Hepatocyte (in vitro differentiated cells): ENCODE data around the gene CLCNKB. TPM values are rescaled to one million over a fixed set of nuclear protein-coding genes. Genes with fewer than 3 reads are reported as not detected.

ENCODE experiments used
- DNase-seq: peaks from one replicate; pipeline ENCODE4 v3.0.0-alpha.2; 2016; ENCODE audit warnings: low spot score
- H2AFZ ChIP-seq: fragments of 200-600 bp; sonication (generic); 2 replicates; pipeline ENCODE4 v1.6.0; 2016; ENCODE audit warnings: antibody characterized with exemption, mild to moderate bottlenecking
- H3K27ac ChIP-seq: fragments of 200-600 bp; sonication (generic); 2 replicates; pipeline ENCODE4 v1.5.1; 2016; ENCODE audit warnings: mild to moderate bottlenecking
- H3K27me3 ChIP-seq: fragments of 200-600 bp; sonication (generic); 2 replicates; pipeline ENCODE4 v1.6.1; 2016
- H3K36me3 ChIP-seq: fragments of 200-600 bp; sonication (generic); replicated peaks from 2 replicates; pipeline ENCODE4 v1.5.1; 2016; ENCODE audit warnings: low read depth; ENCODE audit not compliant: insufficient read depth
- H3K4me1 ChIP-seq: fragments of 200-600 bp; sonication (generic); 2 replicates; pipeline ENCODE4 v1.5.1; 2016; ENCODE audit warnings: mild to moderate bottlenecking, moderate library complexity; ENCODE audit not compliant: insufficient read depth
- H3K4me2 ChIP-seq: fragments of 200-600 bp; sonication (generic); 2 replicates; pipeline ENCODE4 v1.6.0; 2016
- H3K4me3 ChIP-seq: fragments of 200-600 bp; sonication (generic); 2 replicates; pipeline ENCODE4 v1.5.1; 2016; ENCODE audit warnings: mild to moderate bottlenecking
- H3K79me2 ChIP-seq: fragments of 200-600 bp; sonication (generic); 2 replicates; pipeline ENCODE4 v1.6.0; 2017; ENCODE audit warnings: mild to moderate bottlenecking
- H3K9me2 ChIP-seq: fragments of 200-600 bp; sonication (generic); replicated peaks from 2 replicates; pipeline ENCODE4 v1.6.0; 2017; ENCODE audit warnings: mild to moderate bottlenecking; ENCODE audit not compliant: insufficient read depth
- H3K9me3 ChIP-seq: fragments of 200-600 bp; sonication (generic); 2 replicates; pipeline ENCODE4 v1.5.1; 2016; ENCODE audit warnings: low read depth, mild to moderate bottlenecking
- H4K20me1 ChIP-seq: fragments of 200-600 bp; sonication (generic); 2 replicates; pipeline ENCODE4 v1.6.0; 2016; ENCODE audit warnings: mild to moderate bottlenecking; ENCODE audit not compliant: insufficient read depth, poor library complexity, severe bottlenecking
- CTCF ChIP-seq: fragments of 200-600 bp; sonication (generic); IDR thresholded peaks from 2 replicates; pipeline ENCODE4 v1.5.1; 2016; ENCODE audit warnings: antibody characterized with exemption, mild to moderate bottlenecking; ENCODE audit not compliant: poor library complexity
- EZH2 ChIP-seq: fragments of 200-600 bp; sonication (generic); IDR thresholded peaks from 2 replicates; pipeline ENCODE4 v1.6.1; 2016; ENCODE audit warnings: antibody characterized with exemption, mild to moderate bottlenecking, borderline replicate concordance
- EZH2phosphoT487 ChIP-seq: fragments of 200-600 bp; sonication (generic); IDR thresholded peaks from one replicate; pipeline ENCODE4 v1.6.1; 2018; ENCODE audit warnings: antibody characterized with exemption, mild to moderate bottlenecking, low read depth, moderate library complexity; ENCODE audit not compliant: unreplicated experiment, severe bottlenecking
- WGBS: methylation state at CpG from one replicate; pipeline ENCODE4 v1.1.6; 2016; ENCODE audit warnings: low lambda C conversion rate; ENCODE audit errors: missing lambda C conversion rate; 5-methylcytosine and 5-hydroxymethylcytosine counted together
- polyA plus RNA-seq: library from polyadenylated mRNA; unstranded; fragments of >200 nt; fragmentation: Nextera tagmentation; extraction: Ambion mirVana; gene quantifications from 2 replicates; pipeline ENCODE4 v1.2.1, GENCODE V29; 2016
- total RNA-seq: library from RNA; depleted of rRNA; stranded (reverse); fragments of >200 nt; gene quantifications from 2 replicates; pipeline ENCODE4 v1.2.3, GENCODE V29; 2014

The CLCNKB gene
- total and polyA plus RNA-seq, 2 experiments from 2014 or later: 0.47 to 1.4 TPM

- H4K20me1 ChIP-seq: no peaks in the 10 kb centered on the region
- H3K4me1 ChIP-seq: peaks cover 7% of the 10 kb centered on the region
- H3K27me3 ChIP-seq: no peaks in the 10 kb centered on the region
- no peak overlapping the region for H3K4me3 ChIP-seq
- DNase-seq: peak; percentile 43
- no peak overlapping the region for H3K4me2 ChIP-seq
- 70% methylated on average over 7 of the region's 7 CpGs for WGBS
- TF ChIP-seq EZH2phosphoT487 (no peak), EZH2 (no peak), CTCF (no peak)
- H3K9me3 ChIP-seq: no peaks in the 10 kb centered on the region
- H3K36me3 ChIP-seq: no peaks in the 10 kb centered on the region
- no peaks in the 10 kb centered on the region for H3K9me2 ChIP-seq
- no peak overlapping the region for H3K27ac ChIP-seq
- H2AFZ ChIP-seq: no peak overlapping the region
- H3K79me2 ChIP-seq: no peaks in the 10 kb centered on the region
Measured at GRCh38 chr1:16046842-16047241, 3.3 kb downstream of the CLCNKB start.

GRCh38 chr1:16047791-16048475 is 4.4 kb downstream of the CLCNKB start:
- Histone ChIP-seq H3K4me2 (peak overlapping the region; percentile 85), H3K9me3 (no peaks in the 10 kb centered on the region), H3K9me2 (no peaks in the 10 kb centered on the region), H3K27me3 (no peaks in the 10 kb centered on the region), H3K36me3 (no peaks in the 10 kb centered on the region), H3K4me3 (no peak overlapping the region), H2AFZ (no peak overlapping the region), H4K20me1 (no peaks in the 10 kb centered on the region), H3K27ac (no peak overlapping the region), H3K79me2 (no peaks in the 10 kb centered on the region), H3K4me1 (peaks cover 7% of the 10 kb centered on the region)
- WGBS: 92% methylated on average over 11 of the region's 19 CpGs
- DNase-seq: no peak
- TF ChIP-seq EZH2phosphoT487 (no peak), EZH2 (no peak), CTCF (no peak)

- Histone ChIP-seq H3K4me2 (peak overlapping the region; percentile 85), H2AFZ (peak overlapping the region; percentile 81)
- WGBS: under 1% methylated on average over 15 of the region's 25 CpGs
Measured at GRCh38 chr1:16048573-16049189, 5.1 kb downstream of the CLCNKB start.

More at GRCh38 chr1:16048573-16049189, 5.1 kb downstream of the CLCNKB start:
- Histone ChIP-seq H3K79me2 (no peaks in the 10 kb centered on the region), H3K27ac (peak overlapping the region; percentile 24), H4K20me1 (no peaks in the 10 kb centered on the region), H3K4me3 (peak overlapping the region; percentile 26), H3K9me2 (no peaks in the 10 kb centered on the region), H3K36me3 (no peaks in the 10 kb centered on the region), H3K9me3 (no peaks in the 10 kb centered on the region), H3K27me3 (no peaks in the 10 kb centered on the region), H3K4me1 (peaks cover 7% of the 10 kb centered on the region)
- DNase-seq: peak; percentile 88
- peak; percentile 30 for TF ChIP-seq CTCF
- no peak for TF ChIP-seq EZH2
